GM21737 (cell line): ENCODE results near the gene RPS25.
"Not testable (repeated sequence)": the region's sequence is repeated elsewhere in the genome, so short reads cannot be mapped to it uniquely, and the experiment has no call there.

Experiments
- ATAC-seq: cut with Tn5 transposase; IDR thresholded peaks from one replicate; pipeline ENCODE4 v1.9.1; 2021; ENCODE audit warnings: mild to moderate bottlenecking, moderate library complexity; ENCODE audit not compliant: unreplicated experiment

RPS25 gene

DNA sequence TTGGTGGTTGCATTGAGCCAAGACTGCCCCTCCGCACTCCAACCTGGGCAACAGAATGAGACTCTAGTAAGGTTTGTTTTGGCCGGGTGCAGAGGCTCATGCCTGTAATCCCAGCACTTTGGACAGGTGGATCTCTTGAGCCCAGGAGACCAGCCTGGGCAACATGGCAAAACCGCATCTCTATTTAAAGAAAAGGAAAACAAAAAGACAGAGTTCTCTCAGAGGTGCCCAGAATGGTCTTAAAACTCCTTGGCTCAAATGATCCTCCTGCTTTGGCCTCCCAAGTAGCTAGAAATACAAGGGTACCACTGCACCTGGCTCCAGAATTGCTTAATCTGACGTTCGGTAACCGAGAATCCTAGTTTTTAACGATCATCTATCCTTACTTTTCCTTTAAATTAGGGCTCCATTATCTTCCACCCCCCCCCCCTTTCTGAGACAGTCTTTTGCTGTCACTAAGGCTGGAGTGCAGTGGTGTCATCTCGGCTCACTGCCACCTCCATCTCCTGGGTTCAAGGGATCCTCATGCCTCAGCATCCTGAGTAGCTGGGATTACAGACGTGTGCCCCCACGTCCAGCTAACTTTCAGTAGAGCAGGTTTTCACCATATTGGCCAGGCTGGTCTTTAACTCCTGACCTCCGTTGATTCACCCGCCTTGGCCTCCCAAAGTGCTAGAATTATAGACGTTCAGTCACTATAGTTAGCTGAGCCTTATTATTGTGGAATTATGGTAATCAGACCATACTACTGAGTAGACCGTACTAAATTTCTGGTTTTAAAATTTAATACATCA is 1.7 kb downstream of the RPS25 start:
- no peak for ATAC-seq

DNA sequence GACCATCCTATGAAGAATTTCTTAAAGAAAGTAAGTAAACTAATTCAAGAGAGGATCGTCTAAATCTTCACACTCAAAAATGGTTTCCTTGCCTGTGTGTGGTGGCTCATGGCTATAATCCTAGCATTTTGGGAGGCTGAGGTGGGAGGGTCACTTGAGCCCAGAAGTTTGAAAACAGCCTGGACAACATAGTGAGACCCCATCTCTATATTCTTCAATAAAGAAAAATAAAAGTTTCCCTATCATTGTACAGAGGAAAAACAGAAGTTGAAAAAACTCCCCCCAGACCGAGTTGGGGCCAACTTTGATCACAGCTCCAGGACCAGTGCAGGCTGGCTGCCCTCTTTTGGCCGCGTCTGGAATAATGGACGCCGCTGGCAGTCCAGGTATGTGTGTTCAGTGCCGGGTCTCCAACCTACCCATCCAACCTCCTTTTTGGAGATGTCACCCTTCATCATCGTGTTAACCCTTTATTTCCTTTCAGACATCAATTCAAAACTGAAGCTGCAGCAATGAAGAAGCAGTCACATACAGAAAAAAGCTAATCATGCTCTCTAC is 3.0 kb downstream of the RPS25 start:
- ATAC-seq: no peak

DNA sequence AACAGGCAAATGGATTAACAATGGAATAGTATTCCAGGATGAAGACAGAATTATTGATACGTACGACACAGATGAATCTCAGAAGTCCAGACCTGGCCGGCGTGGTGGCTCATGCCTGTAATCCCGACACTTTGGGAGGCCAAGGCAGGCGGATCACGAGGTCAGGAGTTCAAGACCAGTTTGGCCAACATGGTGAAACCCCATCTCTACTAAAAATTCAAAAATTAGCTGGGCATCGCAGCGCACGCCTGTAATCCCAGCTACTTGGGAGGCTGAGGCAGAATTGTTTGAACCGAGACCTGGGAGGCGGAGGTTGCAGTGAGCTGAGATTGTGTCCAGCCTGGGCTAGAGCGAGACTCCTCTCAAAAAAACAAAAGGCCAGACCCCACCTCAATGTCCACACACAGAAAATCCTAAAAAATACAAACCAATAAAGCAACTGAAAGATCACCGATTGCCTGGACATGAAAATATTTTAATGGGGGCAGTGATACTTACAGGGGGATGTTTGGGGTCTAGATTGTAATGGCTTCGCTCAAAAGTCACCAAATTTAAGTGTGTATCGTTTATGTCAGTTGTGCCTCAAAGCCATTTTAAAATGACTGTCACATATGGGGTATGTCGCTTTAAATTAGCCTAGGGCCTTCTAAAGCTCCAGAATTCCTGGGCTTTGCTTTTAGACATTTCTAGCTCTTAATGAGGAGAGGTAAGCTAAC is 3.8 kb downstream of the RPS25 start:
- no peak for ATAC-seq

DNA sequence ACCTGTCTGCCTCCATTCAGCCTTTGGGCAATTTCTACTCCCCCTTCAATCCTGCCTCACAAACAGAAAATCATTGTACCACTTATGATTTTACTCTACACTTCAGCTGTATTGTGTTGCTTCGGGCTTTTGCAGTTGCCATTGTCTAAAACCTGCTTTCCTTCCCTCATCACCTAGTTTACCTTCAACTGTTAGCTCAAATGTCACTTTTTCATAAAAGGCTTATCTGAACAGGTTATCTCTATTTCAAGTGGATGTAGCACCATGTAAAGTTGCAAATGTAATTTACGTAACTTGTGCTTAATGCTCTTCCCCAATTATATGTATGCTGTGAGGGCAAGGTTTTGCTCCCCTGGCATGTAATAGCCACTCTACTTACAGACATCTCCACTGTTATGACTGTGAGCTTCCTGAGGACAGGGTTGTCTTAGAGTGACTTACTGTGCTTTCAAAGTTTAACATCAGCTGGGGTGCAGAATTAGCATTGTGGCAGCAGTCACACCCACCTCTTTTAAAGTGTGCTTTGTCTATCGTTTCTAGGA is 5.4 kb downstream of the RPS25 start:
- ATAC-seq: no peak

DNA sequence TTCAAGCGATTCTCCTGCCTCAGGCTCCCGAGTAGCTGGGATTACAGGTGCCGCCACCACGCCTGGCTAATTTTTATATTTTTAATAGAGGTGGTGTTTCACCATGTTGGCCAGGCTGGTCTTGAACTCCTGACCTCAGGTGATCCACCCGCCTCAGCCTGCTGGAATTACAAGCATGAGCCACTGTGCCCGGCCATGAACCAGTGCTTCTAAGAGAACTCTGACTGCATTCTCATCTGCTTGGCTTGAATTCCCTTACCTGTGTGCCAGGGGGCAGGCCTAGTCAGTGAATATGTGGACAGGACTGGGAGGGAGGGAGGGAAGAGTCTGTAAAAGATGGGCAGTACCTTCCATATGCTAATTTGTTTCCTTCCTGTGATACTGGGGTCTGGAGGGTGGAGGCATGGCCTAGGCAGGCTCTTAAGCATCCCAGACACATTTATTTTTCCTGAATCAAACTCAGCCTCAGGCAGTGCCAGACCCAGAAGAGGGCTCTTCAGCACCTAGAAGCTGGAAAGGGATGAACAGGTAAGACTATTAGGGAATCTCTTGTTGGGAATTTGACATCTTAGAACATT is 6.6 kb downstream of the RPS25 start:
- no peak for ATAC-seq

DNA sequence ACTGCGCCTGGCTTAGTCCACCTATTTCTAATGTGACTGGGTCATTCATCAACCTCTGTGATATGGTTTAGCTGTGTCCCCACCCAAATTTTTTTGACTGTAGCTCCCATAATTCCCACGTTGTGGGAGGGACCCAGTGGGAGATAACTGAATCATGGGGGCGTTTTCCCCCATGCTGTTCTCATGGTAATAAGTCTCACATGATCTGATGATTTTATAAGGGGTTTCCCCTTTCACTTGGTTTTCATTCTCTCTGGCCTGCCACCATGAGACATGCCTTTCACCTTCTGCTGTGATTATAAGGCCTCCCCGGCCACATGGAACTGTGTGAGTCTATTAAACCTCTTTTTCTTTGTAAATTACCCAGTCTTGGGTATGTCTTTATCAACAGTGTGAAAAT is 11.5 kb downstream of the RPS25 start:
- ATAC-seq: no peak

DNA sequence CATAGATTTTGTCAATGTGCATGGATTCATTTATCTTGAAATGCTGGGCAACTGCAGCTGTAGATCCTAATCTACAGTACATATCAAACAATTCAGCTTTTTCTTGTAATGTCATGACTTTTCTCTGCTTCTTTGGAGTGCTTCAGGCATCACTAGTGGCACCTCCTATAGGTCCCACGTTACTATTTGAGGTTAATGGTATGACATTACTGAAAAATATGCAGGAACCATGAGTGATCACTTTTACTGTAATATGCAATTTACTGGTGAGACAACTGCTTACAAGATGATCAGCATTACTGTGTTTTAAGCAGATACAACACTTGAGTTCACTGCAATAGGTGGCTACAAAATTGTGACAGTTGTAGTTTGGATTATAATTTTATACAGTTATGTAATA is 17.2 kb downstream of the RPS25 start:
- ATAC-seq: no peak

DNA sequence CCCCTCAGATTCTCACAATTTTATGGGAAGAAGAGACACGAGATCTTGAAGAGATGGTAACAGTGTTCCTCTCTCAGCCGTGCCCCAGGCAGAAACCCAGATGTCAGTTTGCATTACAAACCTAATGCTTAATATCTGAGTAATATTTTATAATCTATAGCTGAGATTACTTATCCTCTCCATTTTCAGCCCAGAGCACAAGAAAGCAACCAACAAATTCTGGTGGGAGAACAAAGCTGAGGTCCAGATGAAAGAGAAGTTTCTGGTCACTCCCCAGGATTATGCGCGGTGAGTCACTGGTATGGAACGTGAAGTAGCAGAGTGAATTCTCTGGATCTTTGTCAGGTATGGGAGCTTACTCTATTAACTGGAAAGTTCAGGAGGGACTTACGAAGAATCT is 19.3 kb downstream of the RPS25 start:
- ATAC-seq: no peak

DNA sequence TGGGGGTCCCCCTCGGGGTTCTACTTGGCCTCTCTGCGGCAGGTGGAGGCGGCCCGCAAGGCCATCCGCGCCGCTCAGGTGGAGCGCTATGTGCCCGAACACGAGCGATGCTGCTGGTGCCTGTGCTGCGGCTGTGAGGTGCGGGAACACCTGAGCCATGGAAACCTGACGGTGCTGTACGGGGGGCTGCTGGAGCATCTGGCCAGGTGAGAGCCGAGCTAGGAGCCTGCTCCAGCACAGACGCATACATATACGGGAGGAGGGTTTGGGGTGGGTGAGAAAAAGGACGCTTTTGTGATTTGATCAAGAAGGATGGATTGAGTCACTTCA is 19.8 kb downstream of the RPS25 start:
- no peak for ATAC-seq

DNA sequence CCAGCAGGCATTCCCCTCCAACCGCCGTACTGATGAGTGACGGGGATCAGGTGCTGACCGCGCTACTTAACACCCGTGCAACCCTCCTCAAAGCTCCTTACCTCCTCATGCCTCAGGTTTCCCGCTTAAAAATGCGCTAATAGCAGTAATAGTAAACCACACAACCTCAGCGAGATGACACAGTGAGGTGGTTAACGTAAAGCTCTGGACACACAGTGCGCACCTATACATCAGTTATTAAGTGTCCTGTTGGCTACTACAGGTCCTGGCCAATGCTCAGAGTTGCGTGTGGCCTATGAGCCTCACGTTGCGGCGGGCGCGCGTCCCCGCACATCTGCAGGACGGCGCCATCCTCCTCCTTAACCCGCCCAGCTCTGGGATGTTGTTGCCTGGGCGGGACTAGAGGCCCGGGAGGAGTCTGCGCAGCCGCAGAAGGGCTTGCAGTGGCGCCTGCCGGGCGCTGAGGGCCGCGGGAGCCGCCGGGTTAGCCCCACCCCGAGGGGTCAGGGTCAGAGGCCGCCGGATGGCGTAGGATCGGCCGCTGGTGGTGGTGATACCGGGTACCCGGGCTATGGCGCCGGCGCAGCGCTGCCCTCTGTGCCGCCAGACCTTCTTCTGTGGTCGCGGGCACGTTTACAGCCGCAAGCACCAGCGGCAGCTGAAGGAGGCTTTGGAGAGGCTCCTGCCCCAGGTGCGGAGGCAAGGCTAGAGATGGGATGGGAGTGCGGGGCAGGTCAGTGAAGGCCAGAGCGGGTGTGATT is 20.3 kb downstream of the RPS25 start, which contains the start of gene CENATAC:
Gene CENATAC (plus strand): TSS at position 512 of the 761 bp plus-strand sequence. CDS start 60 bp downstream, at position 572.
- ATAC-seq: peak; percentile 92

DNA sequence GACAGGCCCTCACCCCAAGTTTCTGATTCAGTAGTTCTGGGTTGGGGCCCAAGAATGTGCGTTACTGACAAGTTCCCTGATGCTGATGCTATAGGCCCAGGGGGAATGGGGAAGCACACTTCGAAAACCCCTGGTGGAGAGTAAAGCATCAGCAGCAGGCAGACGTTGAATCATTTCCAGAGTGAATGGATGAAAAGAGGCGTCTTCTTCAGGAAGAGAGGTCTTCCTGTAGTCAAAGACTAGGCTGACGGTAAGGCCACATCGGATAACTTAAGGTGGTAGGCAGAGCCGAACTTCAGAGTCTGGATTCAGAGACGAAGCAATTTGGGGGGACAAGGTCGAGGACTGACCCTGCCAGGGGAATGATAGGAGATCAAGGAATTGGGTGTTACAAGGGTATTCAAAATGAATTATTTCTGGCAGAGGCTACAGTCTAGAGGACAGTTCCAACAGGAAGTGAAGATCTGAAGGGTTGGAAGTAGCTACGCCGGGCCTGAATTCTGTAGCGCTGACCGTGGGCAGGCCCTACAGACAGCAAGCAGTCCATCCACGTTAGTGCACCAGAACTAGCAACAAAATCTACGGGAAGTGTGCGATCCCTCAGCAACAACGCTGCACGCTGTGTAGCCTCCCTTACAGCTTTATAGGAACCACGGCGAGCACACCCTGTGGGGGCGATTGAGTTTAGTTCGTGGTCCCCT is 21.1 kb downstream of the RPS25 start:
- ATAC-seq: peak; percentile 24

DNA sequence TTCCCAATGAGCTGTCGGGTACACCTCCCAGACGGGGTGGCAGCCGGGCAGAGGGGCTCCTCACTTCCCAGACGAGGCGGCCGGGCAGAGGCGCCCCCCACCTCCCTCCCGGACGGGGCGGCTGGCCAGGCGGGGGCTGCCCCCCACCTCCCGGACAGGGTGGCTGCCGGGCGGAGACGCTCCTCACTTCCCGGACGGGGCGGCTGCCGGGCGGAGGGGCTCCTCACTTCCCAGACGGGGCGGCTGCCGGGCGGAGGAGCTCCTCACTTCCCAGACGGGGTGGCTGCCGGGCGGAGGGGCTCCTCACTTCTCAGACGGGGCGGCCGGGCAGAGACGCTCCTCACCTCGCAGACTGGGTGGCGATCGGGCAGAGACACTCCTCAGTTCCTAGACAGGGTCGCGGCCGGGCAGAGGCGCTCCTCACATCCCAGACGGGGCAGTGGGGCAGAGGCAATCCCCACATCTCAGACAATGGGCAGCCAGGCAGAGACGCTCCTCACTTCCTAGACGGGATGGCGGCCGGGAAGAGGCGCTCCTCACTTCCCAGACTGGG is 26.6 kb downstream of the RPS25 start:
- ATAC-seq: not testable (repeated sequence)

DNA sequence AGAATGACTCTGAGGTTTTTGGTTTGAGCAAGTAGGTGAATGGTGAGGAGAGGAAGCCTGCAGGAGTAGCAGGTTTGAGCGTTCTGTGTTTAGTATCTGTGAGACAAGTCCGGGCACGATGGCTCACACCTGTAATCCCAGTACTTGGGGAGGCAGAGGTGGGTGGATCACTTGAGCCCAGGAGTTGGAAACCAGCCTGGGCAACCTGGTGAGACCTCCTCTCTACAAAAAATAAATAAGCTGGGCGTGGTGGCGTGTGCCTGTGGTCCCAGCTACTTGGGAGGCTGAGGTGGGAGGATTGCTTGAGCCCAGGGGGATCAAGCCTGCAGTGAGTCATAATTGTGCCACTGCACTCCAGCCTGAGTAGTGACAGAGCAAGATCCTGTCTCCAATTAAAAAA is 29.9 kb downstream of the RPS25 start:
- no peak for ATAC-seq

DNA sequence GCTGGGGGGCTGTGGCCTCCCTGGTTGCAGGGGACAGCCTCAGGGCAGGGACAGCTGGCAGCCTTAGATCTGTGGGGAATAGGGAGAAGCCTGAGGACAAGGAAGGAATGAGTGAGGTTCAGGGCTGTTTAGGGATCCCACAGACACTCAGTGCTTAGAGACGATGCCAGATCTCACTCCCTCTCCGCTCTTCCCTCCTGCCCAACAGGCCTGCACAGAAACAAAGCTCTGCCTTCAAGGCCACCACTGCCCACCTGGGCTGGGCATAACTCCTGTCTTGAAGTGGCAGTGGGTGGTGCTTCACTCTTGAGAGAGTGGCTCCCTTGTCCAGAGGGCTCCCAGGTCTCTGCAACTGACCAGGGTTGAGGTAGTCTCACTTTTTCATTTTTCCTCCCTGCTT is 33.3 kb downstream of the RPS25 start:
- no peak for ATAC-seq

DNA sequence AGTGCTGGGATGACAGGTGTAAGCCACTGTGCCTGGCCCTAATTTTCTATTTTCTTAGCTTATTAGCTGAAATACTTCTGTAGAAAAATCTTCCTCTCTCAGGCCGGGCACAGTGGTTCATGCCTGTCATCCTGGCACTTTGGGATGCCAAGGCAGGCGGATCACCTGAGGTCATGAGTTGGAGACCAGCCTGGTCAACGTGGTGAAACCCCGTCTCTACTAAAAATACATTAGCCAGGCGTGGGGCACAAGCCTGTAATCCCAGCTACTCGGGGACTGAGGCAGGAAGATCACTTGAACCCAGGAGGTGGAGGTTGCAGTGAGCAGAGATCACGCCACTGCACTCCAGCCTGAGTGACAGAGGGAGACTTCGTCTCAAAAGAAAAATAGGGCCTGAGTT is 33.8 kb downstream of the RPS25 start:
- not testable (repeated sequence) for ATAC-seq

DNA sequence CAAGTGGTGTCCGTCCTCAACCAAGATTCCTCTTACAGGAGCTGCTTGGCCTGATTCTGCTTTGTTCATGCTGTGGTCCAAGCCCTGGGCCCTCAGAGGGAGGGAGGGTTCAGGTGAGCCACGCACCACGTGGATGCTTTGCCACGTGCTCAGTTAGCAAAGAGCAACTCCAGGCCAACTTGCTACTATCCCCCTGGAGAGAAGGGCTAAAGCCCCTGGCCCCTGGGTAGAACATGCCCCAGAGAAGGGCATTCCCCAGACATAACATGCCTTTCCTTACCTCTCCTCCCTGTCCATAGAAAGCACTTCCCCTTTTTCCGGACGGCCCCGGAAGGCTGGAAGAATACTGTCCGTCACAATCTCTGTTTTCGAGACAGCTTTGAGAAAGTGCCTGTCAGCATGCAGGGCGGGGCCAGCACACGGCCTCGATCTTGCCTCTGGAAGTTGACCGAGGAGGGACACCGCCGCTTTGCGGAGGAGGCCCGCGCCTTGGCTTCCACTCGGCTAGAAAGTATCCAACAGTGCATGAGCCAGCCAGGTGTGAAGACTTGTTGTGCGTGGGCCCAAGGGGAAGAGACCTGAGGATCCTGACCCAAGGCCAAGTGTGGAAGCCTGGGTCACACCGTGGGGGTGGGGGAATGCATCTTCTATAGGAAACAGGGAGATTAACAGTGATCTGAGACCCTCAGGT is 37.8 kb downstream of the RPS25 start:
- no peak for ATAC-seq

DNA sequence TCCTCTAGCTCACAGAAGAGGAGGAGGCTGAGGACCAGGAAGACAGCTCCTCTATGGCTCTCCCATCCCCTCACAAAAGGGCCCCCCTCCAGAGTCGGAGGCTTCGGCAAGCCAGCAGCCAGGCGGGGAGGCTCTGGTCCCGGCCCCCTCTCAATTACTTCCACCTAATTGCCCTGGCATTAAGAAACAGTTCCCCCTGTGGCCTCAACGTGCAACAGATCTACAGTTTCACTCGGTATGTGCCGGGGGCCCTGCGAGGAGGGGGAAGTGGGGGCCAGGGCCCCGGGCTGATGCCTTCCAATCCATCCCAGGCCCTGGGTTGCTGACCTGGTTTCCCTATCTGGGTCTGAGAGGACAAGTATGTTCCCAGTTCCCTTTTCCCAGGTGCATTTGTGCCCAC is 38.7 kb downstream of the RPS25 start:
- no peak for ATAC-seq

DNA sequence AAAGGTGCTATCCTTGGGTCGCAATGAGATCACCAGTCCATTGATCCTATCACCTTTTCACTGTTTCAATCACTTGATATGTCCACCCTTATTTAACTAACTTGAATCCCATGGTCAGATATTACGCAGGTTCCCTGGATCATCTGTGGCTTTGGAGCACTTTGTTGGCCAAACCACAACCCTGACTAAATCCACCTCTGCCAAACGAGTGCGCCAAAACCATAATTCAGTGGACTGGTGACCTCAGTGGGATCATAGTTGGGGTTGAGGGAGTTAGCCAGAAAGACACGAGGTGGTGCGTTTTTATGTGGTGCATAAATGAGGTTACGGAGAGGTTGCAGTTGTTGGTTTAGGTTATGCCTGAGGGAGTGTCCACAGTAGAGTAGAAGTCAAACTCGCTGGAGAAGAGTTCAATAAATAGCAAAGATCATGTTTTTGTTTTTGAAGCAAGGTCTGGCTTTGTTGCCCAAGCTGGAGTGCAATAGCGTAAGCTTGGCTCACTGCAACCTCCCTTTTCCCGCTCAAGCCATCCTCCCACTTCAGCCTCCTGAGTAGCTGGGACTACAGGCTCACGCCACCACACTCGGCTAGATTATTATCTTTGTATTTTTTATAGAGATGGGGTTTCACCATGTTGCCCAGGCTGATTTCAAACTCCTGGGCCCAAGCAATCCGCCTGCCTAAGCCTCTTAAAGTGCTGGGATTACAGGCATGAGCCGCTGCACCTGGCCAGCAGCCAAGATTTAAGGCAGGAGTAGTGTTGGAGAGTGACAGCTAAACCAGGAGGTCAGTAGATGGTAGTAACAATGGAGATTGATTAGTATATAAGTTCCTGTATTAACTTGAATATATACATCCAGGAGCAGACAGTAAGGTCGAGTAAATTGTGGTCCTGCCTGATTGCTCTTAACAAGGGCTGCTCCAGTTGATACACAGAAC is 42.1 kb downstream of the RPS25 start:
- no peak for ATAC-seq
